SHP77 (cell line): Measurements from ENCODE around the gene NHERF2.

ENCODE experiments used
- DNase-seq, 2 experiments: peaks; one replicate each; lab custom pipeline; 2025; lab: John Stamatoyannopoulos, UW

Gene NHERF2

DNA sequence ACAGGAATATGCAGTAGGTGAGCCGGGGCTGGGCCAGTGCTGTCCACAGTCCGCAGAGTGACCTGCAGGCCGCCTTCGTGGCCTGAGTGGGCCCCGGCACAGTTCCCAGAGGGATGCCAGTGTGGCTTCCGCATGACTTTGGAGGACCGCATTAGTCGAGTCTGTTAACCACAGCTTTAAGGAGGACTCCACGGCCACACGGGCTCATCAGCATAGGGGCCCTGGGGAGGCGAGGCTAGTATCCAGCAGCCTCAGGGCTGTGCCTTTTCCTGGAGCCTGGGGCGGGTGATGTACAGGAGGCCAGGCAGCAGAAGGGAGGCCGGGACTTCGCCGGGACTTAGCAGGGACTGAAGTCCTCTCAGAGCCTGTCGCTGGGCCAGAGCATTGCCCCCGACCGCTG is 34.3 kb downstream of the NHERF2 start:
- DNase-seq: no peak

DNA sequence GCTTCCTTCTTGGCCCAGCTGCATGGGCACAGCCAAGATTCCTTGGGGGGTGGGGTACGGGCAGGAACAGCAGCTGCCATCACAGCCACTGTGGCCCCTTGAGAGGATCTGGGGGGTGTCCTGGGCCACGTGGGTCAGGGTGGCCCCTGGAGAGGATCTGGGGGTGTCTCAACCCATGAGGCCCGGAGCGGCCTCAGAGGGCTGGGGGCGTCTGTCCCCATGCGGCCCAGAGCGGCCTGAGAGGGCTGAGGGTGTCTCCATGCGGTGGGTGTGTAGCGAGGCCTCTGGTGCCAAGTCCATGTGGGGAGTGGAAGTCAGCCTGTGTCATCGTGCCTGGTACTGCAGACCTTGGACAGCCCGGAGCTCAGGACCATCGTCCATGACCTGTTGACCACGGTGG is 34.8 kb downstream of the NHERF2 start:
- DNase-seq: no peak

DNA sequence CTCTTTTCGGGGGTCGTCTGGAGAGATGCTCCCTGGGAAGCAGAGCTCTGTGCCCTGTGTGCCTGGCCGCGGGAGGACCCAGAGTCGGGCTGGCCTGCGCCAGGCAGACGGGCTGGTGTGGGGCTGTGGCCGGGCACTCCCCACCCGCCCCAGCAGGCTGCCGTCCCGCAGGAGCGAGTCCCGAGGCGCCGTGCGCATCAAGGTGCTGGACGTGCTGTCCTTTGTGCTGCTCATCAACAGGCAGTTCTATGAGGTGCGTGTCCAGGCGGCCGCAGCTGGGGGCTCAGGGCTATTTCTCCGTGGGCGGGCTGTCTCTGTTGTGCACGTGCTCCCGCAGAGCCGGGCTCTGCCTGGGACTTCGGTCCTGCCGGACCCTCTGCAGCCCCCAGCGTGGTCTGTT is 36.1 kb downstream of the NHERF2 start:
- no peak for DNase-seq

DNA sequence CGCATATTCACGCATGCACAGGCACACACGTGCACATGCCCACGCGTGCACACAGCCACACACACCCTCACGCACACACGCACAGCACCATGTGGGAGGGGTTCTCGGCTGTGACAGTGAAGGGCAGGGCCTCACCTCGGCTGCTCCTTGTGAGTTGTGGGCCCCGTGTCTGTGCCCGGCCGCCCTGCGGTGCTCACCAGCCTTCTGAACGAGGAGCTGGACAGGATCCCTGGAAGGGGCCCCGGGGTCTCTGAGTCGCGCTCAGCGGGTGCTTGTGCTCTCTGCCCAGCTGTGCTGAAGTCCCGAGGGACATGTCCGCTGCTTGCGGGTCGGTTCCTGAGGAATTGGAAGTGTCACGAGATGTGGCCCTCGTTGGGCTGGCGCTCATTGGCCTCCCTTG is 37.2 kb downstream of the NHERF2 start:
- no peak for DNase-seq

DNA sequence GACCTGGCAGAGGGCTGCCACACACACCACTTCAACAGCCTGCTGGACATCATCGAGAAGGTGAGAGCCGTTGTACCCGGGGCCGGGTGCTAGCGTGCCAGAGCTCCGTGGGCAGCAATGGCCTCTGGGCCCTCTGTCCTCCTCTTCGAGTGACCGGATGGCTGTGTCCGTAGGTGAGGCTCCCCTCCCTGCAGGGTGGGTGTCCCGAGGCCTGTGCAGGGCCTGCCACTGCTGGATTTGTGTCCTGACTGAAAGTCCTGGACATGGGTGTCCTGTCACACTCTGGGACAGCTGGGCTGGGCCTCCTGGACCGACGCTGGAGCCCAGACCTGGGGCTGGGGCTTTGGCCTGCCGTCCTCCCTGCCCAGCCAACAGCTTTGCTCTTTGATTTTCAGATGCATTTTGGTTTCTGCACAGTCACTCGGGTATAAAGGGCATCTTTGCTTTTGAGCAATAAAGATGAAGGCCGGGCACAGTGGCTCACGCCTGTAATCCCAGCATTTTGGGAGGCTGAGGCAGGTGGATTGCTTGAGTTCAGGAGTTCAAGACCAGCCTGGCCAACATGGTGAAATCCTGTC is 37.8 kb downstream of the NHERF2 start:
- DNase-seq: no peak

DNA sequence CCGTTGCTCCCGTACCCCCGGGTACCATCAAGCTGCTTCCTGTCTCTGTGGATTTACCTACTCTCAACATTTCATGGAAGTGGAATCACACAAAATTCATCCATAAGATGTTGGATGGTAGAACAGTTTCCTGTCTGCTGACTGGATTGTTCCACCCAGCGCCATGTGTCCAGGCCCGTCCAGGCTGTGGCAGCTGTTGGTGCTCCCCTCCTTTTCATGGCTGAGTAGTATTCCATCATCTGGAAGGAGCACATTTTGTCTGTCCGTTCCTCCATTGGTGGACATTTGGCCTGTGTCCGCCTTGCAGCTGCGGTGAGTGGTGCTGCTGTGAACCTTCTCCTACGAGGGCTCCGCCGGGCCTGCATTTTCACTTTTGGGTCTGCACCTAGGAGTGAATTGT is 39.4 kb downstream of the NHERF2 start:
- DNase-seq: no peak

DNA sequence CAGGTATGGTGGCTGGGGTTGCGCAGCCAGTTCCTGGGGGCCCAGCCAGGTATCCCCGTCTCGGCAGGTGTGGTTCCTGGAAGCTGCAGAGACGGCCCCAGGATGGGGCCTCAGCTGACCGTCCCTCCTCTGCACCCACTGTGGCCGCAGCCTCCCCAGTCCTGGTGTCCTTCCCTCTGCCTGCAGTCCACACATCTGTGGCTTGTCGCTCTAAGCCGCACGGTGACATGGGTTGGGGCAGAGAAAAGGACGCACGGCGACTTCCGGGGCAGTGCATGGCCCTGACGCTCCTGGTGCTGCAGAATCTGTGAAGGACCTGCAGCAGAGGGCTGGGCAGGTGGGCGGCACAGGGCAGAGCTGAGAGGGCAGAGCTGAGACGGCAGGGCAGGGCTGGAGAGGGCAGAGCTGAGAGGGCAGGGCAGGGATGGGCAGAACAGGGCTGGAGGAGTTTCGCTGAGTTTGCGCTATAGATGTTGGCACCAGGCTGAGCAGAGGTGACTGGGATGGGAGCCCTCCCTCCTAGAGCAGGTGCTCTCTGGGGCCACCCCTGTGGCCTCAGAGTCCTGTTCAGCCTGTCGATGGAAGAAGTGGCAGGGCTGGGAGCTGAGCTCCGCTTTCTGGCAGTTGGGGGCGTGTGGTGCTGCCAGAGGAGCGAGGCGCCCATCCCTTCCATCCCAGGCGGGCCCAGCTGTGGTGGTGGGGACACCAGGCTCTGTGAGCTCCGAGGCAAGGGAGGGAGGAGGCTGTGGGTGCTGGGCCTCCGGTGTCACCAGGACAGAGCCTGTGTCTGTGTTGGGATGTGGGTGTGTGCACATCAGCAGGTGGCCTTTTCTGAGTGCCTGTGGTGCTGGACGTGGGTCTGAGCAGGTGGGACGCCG is 44.1 kb downstream of the NHERF2 start:
- DNase-seq: no peak

DNA sequence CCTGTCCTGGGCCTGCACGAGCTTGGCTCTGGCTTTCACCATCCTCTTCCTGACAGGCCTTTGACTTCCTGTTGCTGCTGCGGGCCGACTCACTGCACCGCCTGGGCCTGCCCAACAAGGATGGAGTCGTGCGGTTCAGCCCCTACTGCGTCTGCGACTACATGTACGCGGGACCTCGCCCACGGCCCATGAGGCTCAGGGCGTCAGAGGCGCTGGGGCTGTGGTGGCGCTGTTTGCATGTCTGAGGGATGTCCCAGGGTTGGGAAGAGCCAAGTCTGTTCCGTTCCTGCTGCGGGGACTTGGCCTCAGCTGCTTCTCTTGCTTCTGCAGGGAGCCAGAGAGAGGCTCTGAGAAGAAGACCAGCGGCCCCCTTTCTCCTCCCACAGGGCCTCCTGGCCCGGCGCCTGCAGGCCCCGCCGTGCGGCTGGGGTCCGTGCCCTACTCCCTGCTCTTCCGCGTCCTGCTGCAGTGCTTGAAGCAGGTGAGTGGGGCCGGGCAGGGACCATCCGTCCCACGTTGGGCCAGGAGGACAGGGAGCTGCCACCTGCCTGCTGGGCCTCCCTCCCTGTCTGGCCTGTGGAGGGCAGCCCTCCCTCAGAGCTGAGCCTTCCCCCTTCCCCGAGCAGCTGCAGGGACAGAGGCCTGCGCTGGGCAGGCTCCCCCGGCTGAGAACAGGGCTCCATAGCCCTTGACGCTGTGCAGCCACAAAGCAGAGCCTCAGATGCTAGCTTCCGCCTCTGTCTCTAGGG is 44.9 kb downstream of the NHERF2 start:
- DNase-seq: no peak

DNA sequence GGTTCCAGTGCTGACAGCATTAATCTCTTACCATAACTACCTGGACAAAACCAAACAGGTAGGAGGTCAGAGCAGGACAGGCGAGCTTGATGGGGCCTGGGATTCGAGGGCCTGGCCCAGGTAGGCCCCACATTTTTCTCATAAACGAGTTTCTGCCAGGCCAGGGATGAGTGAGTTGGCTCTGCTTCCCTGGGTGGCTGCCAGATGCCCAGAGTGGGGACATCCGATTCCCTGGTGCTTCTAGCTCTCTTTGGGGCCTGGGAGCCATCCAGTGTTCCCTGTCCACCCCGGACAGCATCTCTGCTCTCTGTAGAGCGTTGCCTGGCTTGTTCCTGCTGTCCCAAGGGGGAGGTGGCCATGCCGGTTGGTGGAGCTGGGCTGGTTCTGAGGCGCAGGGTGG is 46.2 kb downstream of the NHERF2 start:
- no peak for DNase-seq

DNA sequence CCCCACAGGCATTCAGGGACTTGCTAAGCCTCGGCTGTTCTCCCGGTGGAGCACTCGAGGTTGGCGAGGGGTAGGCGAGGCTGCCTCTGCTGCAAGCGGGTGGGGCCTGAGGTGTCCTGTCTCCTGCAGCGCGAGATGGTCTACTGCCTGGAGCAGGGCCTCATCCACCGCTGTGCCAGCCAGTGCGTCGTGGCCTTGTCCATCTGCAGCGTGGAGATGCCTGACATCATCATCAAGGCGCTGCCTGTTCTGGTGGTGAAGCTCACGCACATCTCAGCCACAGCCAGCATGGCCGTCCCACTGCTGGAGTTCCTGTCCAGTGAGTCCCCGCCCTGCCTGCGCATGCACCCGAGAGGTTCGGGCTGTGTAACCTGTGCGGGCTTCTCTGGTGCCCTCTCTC is 47.4 kb downstream of the NHERF2 start:
- no peak for DNase-seq

DNA sequence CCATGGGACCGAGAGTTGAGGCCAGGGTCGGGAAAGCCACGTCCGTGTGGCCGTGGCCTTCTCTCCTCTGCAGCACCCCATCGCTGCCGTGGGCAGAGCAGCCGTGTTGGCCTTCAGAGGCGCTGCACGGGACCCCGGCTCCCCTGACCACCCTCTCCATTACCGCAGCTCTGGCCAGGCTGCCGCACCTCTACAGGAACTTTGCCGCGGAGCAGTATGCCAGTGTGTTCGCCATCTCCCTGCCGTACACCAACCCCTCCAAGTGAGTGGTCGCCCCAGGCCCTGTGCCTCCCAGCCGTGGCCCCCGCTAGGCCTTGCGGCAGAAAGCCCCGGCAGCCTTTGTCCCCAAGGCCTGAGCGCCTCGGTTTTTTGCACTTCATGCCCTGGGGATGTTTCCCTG is 48.9 kb downstream of the NHERF2 start:
- DNase-seq: no peak

DNA sequence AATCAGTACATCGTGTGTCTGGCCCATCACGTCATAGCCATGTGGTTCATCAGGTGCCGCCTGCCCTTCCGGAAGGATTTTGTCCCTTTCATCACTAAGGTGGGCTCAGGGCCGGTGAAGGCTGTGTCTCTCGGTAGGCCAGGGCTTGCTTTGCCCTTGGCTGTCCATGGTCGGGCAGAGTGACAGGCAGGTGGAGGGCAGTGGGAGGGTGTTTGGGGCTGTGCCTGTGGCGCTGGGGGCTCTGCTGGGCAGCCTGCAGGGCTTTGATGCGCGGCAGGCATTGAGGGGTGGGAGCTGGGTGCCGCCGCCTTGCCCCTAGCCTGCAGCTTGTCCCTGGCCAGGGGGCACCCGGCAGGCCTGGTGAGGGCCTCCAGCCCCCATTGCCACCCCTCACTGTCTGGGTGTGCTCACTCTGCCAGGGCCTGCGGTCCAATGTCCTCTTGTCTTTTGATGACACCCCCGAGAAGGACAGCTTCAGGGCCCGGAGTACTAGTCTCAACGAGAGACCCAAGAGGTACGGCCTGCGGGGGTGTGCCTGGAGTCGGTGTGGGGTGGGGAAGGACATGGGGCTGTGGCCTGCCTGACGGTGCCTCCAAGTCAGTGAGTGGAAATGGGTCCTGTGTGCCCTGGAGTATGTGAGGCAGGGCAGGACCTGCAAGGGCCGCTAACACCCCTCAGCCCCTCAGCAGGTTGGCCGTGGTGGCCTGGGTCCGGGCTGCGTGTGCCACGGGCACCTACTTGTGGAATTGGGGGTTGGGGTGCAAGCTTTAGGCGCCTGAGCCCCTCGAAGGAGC is 49.6 kb downstream of the NHERF2 start:
- DNase-seq: no peak

DNA sequence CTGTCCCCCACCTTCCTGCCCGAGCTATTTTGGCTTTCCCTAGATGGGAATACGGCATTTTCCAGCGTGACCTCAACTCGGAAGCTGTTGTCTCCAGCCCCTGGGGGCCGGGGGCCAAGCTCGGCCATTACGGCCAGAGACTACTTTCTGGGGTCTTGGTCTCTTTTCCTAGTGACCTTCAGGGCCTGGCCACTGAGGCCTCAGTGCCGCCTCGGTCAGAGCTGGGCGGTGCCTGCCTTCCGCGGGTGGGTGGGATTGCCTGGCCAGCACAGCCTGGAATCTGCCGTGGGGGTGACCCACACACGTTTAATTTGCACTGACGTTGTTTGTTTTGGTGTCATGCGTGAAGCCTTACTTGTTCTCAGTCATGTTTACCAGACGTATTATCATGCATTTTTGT is 50.3 kb downstream of the NHERF2 start:
- DNase-seq: no peak

DNA sequence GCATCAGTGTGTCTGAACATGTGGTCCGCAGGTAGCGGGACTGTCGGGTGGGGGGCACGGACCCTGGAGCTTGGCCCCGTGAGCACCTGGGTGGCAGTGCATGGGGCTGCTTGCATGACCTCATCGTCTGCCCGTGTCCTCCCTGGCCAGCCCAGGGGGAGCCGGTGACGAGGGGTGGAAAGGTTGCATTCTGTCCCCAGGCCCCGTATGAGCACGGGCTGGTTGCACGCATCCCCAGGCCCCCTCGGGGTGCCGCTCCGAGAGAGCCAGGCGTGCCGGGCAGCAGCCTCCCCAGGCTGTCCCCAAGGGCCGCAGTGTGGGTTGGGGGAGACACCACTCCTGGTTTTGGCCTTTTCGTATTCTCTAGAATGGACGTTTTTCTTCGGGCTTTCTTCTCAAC is 51.0 kb downstream of the NHERF2 start:
- no peak for DNase-seq

DNA sequence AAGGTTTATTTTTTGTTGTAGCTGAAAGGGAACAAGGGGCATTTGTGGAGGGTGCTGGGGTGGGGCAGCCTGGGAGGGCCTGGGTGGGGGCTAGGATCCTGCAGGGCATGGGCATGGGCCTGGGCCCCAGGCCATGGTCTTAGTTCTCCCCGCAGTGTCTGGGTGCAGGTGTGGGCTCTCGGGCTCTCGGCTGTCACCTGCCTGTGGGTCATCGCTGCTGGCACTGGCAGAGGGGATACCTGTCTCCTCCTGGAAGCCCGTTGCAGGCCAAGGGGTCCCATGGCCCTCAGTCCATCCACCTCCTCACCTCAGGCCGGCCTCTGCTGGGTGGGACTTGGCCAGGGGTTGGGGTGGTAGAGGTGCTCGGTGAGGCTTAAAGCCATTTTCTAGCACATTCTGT is 51.4 kb downstream of the NHERF2 start:
- no peak for DNase-seq

DNA sequence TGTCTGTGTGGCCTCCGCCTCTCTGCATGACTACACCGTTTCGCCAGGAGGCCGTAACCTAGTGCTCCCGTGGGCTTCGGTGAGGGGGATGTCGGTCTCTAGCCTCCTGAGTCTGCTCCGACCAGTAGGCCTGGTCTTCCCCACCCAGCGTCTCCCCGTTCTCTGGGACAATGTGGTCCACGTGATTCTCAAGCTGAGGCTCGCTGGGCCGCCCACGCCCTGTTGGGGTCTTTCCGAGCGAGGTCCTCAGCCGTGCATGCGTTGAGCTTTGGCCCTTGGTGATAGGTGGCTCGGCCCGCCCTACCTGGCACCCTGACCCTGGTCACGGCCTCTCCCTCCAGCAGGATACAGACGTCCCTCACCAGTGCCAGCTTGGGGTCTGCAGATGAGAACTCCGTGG is 52.0 kb downstream of the NHERF2 start:
- no peak for DNase-seq

DNA sequence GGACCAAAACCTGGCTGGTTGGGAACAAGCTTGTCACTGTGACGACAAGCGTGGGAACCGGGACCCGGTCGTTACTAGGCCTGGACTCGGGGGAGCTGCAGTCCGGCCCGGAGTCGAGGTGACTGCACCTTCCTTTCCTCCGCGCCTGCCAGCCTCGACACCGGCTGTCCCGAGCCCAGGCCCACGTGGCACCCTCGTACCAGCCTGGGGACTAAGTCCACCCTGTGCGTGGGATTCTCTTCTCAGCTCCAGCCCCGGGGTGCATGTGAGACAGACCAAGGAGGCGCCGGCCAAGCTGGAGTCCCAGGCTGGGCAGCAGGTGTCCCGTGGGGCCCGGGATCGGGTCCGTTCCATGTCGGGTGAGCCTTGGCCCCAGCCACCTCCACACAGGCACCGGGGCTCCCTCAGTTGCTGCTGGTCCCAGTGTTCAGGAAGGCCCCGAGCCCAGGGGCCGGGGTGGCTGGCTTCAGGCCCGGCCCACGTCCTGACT is 52.7 kb downstream of the NHERF2 start:
- DNase-seq: no peak

DNA sequence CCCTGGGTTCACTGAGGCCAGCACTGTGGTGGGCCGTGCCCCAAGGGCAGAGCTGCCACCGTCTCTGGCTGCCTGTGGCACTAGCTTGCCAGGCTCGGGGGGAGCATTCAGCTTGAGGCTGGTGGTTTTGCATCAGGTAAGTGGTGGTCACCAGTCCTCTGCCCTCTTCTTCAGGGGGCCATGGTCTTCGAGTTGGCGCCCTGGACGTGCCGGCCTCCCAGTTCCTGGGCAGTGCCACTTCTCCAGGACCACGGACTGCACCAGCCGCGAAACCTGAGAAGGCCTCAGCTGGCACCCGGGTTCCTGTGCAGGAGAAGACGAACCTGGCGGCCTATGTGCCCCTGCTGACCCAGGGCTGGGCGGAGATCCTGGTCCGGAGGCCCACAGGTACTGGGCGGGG is 53.3 kb downstream of the NHERF2 start:
- DNase-seq: no peak

DNA sequence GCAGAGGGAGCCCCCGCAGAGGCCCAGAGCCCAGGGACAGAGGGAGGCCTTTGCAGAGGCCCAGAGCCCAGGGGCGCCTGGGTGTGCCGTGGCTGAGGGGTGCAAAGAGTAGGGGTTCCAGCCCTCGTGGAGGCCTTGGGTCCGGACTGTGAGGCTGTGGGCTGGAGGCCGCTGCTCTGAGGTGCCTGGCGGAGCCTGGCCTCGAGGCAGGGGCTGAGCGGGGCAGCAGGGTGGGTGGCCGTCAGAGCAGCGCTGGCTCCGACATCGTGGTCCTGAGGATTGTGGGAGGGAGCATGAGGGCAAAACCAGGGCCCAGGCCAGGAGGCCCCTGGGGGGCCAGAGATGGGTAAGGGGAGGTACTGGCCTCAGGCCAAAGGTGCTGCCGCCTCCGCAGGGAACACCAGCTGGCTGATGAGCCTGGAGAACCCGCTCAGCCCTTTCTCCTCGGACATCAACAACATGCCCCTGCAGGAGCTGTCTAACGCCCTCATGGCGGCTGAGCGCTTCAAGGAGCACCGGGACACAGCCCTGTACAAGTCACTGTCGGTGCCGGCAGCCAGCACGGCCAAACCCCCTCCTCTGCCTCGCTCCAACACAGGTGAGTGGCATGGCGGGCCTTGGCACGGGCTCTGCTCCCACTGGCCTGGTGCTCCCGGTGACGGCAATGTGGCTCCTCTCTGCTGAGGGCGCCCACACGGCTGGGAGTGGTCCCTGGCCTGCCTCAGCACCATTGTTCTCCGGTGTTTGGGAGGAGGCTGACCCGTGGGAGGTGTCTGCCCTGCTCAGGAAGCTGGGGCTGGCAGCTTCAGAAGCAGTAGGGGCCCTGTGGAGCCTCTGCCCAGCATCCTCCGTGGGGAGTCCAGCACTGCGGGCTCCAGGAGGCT is 54.7 kb downstream of the NHERF2 start:
- DNase-seq: no peak

DNA sequence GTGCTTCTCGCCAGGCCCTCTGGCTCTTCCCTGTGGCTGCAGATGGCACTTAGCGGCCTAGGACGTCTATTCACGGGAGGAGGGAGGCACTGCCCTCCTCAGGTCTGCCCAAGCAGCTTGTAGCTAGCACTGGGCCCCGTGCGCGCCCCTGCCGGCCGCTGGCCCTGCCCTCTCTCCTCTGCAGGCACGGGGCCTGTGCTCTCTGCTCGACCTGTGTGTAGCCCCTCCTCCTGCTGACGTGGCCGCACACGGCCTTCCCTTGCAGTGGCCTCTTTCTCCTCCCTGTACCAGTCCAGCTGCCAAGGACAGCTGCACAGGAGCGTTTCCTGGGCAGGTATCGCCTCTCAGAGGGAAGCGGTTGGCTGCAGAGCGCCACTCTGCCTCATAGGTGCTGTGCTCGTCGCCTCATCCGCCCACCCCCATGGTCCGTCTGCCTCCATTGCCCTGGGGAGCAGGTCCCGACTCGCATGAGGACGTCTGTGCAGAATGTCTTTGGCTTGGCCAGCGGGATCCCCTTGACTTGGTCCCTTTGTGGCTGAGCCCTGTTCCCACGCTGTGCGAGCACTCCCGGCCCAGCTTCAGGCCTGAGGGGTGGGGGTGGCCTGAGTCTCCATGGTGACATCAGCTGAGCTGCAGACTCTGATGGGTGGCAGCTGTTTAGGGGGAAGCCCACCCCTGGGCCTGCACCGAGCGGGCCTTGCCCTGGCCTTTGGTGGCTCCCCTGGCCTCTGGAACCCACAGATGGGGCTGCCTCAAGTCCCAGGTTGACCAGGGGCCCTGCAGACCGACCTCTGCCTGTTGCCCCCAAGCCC is 55.7 kb downstream of the NHERF2 start:
- no peak for DNase-seq
